Activated B cell treated with CpG ODN at 0.5 μM for 24 hours (primary cell): ENCODE data around the gene RTN3. TPM values are rescaled to one million over a fixed set of nuclear protein-coding genes. Genes with fewer than 3 reads are reported as not detected.

Experiments
- ATAC-seq: fragments of 200-7000 bp; cut with Tn5 transposase; one replicate; pipeline ENCODE4 v1.10.0; 2021; ENCODE audit warnings: low read depth, mild to moderate bottlenecking, moderate library complexity
- CTCF ChIA-PET: fragments of 350-600 bp; sonication (Branson Sonifier 250); formaldehyde crosslinking; loops from one replicate; lab custom pipeline; 2021; ENCODE audit warnings: antibody characterized with exemption; lab: Charles Lee
- POLR2A ChIA-PET: fragments of 350-600 bp; sonication (Branson Sonifier 250); formaldehyde crosslinking; loops from one replicate; lab custom pipeline; 2021; ENCODE audit warnings: antibody characterized with exemption; lab: Charles Lee
- DNase-seq: peaks from one replicate; pipeline ENCODE4 v3.0.0; 2022
- H3K27ac Mint-ChIP-seq: one replicate; pipeline ENCODE4 v1.8.0; 2020; ENCODE audit warnings: mixed read lengths
- H3K27me3 Mint-ChIP-seq: one replicate; pipeline ENCODE4 v1.8.0; 2021; ENCODE audit warnings: mixed read lengths
- H3K36me3 Mint-ChIP-seq: one replicate; pipeline ENCODE4 v1.8.0; 2021; ENCODE audit warnings: low read depth, mixed read lengths
- H3K4me1 Mint-ChIP-seq: one replicate; pipeline ENCODE4 v1.8.0; 2021; ENCODE audit warnings: mixed read lengths
- H3K4me3 Mint-ChIP-seq: one replicate; pipeline ENCODE4 v1.8.0; 2020; ENCODE audit warnings: mild to moderate bottlenecking, mixed read lengths
- H3K9me3 Mint-ChIP-seq: one replicate; pipeline ENCODE4 v1.8.0; 2020; ENCODE audit warnings: mixed read lengths
- intact Hi-C: fragments of 100-400 bp; cut with micrococcal nuclease; formaldehyde crosslinking; loops from one replicate; pipeline ENCODE4 v1.15.1; 2024
- total RNA-seq: library from RNA; stranded (reverse); gene quantifications from 2 replicates; pipeline ENCODE4 v1.2.3, GENCODE V29; 2022
- TF ChIP-seq, protein P1 (sequence below): fragments of 200-600 bp; IDR thresholded peaks from one replicate; pipeline ENCODE4 v1.8.0; 2022; ENCODE audit warnings: antibody characterized with exemption, mild to moderate bottlenecking

Gene RTN3
- total RNA-seq, 1 donor from 2014 or later: 18.5 TPM

DNA sequence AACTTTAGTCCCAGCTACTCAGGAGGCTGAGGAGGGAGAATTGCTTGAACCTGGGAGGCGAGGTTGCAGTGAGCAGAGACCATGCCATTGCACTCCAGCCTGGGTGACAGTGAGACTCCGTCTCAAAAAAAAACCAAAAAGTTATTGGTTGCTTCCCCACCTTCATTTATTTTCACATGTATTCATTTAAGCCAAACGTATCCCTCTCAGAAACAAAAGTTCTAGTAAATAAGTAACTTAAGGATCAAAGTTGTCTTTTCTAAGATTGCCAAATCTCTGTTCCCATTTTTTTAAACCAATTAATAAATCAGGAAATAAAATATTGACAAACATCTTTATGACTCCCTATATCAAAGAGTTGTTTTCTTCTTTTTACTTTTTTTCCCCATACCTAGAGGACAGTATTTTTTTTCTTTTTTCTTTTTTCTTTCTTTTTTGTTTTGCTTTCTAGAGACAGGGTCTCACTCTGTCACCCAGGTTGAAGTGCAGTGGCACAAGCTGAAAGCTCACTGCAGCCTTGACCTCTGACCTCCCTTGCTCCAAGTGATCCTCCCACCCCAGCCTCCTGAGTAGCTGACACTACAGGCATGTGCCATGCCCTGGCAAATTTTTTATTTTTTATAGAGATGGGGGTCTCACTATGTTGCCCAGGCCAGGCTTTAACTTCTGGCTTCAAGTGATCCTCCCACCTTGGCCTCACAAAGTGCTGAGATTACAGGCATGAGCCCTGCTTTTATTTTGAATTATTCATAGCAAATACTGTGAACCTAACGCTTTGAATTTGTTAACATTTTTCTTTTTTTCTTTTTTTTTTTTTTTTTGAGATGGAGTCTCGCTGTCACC, 75.8 kb downstream of the RTN3 start:
- Mint-ChIP-seq H3K27me3 (no peaks in the 10 kb centered on the region), H3K4me3 (no peak overlapping the region), H3K4me1 (no peaks in the 10 kb centered on the region), H3K27ac (no peak overlapping the region), H3K9me3 (no peaks in the 10 kb centered on the region), H3K36me3 (peaks cover 25% of the 10 kb centered on the region)
- ChIA-PET POLR2A (no interaction called here), CTCF (no interaction called here)
- ATAC-seq (no peak), DNase-seq (no peak)
- TF ChIP-seq, protein P1, sequence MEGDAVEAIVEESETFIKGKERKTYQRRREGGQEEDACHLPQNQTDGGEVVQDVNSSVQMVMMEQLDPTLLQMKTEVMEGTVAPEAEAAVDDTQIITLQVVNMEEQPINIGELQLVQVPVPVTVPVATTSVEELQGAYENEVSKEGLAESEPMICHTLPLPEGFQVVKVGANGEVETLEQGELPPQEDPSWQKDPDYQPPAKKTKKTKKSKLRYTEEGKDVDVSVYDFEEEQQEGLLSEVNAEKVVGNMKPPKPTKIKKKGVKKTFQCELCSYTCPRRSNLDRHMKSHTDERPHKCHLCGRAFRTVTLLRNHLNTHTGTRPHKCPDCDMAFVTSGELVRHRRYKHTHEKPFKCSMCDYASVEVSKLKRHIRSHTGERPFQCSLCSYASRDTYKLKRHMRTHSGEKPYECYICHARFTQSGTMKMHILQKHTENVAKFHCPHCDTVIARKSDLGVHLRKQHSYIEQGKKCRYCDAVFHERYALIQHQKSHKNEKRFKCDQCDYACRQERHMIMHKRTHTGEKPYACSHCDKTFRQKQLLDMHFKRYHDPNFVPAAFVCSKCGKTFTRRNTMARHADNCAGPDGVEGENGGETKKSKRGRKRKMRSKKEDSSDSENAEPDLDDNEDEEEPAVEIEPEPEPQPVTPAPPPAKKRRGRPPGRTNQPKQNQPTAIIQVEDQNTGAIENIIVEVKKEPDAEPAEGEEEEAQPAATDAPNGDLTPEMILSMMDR: no peak
- intact Hi-C loops: no loop called here

DNA sequence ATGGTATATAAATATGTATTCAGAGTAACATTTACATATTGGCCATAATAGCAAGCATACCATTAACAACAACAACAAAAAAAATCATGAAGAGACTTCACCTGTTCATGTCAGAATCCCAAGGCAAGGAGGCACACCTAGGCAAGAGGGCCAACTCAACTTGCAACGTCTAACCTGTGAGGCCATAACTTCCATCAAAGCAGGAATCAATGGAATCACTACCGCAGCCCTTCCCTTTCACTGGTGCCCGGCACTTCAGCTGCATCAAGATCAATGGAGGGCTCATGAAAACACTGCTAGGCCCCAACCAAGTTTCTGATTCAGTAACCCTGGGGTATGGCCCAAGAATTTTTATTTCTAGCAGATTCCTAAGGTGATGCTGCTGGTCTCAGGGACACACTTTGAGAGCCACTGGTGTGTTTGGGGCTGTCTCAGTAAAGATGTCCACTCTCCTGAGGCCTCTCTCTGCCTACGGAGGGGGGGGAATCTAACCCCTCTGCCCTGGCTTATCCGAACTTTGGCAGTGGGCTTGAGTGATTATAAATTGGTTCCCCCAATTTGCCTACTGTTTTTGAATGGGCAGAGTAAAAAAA, 79.3 kb downstream of the RTN3 start:
- H3K4me3 Mint-ChIP-seq: no peak overlapping the region
- H3K9me3 Mint-ChIP-seq: no peaks in the 10 kb centered on the region
- intact Hi-C loops: no loop called here
- no peaks in the 10 kb centered on the region for H3K27me3 Mint-ChIP-seq
- H3K4me1 Mint-ChIP-seq: no peaks in the 10 kb centered on the region
- H3K27ac Mint-ChIP-seq: no peak overlapping the region
- POLR2A ChIA-PET: no interaction called here
- no peak for ATAC-seq
- peaks cover 14% of the 10 kb centered on the region for H3K36me3 Mint-ChIP-seq
- CTCF ChIA-PET: no interaction called here
- TF ChIP-seq, protein P1: no peak
- no peak for DNase-seq

GRCh38 chr11:63761188-63761587, 79.9 kb downstream of the RTN3 start:
- Mint-ChIP-seq H3K36me3 (peaks cover 14% of the 10 kb centered on the region), H3K4me1 (no peaks in the 10 kb centered on the region), H3K9me3 (no peaks in the 10 kb centered on the region), H3K4me3 (no peak overlapping the region), H3K27ac (no peak overlapping the region), H3K27me3 (no peaks in the 10 kb centered on the region)
- no peak for DNase-seq
- ChIA-PET POLR2A (no interaction called here), CTCF (no interaction called here)
- TF ChIP-seq, protein P1: no peak
- ATAC-seq: no peak
- intact Hi-C loops: no loop called here

GRCh38 chr11:63761931-63762653, 80.8 kb downstream of the RTN3 start:
- ChIA-PET CTCF (no interaction called here), POLR2A (no interaction called here)
- Mint-ChIP-seq H3K4me1 (peaks cover under 1% of the 10 kb centered on the region), H3K36me3 (peaks cover 12% of the 10 kb centered on the region), H3K9me3 (no peaks in the 10 kb centered on the region), H3K27me3 (no peaks in the 10 kb centered on the region), H3K4me3 (no peak overlapping the region), H3K27ac (no peak overlapping the region)
- ATAC-seq (no peak), DNase-seq (no peak)
- TF ChIP-seq, protein P1: no peak
- intact Hi-C loops: no loop called here
